Activated naive CD4-positive, alpha-beta T cell (primary cell): Measurements from ENCODE around the gene CACNA1A.

ENCODE experiments used
- DNase-seq, 4 experiments: peaks; one replicate each; lab custom pipeline; 2025; lab: John Stamatoyannopoulos, UW

The CACNA1A gene

DNA sequence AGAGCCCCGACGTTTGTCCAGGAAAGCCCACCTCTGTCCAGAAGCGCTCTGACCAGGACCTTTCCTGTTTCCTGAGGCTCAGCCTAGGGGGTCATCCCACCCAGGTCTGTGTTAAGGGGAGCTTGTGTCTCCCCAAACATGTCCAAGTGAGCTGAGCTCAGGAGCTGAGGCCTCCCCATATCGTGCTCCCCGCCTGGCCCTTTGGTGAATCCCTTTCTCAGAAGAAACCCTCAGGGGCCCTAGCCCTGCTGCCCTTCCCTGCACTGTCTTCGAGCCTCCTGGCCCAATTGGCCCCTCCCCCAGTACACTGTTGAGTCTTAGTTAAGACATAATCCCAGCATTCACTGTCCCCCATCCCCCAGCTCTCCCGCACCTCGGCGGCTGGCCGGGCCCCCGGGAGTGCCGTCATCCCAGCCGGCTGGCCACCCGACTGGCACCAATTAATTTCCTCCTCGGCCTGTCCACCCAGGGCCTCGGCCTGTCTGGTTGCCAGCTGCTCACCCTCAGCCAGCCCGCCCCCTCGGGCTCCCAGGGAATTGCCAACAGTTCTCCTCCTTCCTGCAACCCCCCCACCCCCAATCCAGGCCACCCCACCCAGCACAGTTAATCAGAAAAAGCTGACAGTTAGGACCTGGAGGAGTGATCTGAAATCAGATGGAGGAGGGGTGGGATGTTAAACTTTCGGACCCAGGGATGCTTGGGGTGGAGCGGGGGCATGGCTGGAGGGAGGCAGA, 342.5 kb downstream of the CACNA1A start:
- peak in 1 of 4 experiments; percentile 41 for DNase-seq

DNA sequence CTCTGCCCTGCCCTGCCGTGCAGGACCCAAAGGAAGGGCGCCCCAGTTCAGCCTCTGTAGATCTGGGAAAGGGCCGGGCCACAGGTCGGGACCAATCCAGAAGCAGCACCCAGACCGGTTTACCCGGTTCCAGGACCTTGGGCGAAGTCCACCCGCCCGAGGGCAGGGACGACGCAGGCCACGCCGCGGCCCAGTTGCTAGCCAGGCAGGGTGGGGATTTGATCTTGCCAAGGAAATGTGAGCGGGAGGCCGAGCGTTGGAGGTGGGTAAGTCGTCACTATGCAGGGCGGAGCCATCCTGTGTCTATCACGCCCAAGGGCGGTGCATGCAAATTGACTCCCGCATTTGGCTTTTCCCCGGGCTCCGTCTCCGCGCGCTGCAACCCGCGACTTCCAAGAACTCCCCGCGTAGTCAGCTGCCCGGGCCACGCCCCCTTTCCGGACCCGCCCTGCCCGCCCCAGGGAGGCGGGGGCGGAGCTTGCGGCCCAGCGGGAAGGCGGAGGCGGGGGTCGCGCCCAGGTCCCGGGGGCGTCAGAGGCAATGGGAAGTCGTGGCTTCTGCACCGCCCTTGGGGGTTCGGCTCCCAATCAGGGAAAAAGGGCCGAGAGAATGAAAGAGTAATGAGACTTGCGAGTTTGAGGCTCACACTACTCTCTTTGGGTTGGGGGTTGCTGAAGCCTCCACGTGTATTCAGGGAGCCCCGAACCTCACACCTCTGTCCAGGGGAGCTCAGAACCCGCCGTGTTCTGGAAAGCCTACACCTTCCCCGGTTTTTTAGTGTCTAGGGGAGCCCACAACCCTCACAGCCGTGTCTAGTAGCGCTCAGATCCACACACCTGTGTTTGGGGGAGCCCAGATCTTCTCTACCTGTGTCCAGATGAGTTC, 343.3 kb downstream of the CACNA1A start:
- peak; percentile 19 to 67 (median 51) for DNase-seq

DNA sequence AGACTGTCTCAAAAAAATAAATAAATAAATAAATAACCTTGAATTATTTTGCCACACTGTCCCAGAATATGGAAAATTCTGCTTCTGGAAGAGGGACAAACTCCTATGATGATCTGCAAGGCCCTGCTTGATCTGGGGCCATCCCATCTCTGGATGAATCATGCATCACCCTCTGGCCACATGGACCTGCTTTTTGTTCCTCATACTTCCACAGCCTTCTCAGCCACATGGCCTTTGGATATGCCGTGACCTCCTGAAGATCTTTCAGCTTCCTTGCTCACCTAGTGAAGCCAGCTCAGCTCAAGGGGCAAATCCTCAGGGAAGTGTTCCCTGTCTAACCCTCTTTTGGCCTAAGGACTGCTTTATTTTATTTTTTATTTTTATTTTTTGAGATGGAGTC, 345.7 kb downstream of the CACNA1A start:
- no peak for DNase-seq

DNA sequence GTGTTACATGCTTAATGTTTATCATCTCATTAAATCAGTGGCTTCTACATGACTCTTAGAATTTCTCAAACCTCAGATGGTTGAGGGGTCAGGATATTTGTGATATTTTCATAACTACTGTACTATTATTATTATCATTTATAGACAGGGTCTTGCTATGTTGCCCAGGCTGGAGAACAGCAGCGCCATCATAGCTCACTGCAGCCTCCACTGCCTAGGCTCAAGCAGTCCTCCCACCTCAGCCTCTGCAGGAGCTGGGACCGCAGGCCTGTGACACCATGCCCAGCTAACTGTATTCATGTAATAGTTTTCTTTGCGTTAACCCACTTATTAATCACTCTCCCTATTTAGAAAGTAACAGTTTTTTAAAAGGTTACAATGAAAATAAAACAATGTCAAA, 346.6 kb downstream of the CACNA1A start:
- DNase-seq = no peak
